HG02981 (cell line): Measurements from ENCODE around the gene PI3.
"Not testable (repeated sequence)": the region's sequence is repeated elsewhere in the genome, so short reads cannot be mapped to it uniquely, and the experiment has no call there.

ENCODE experiments used
- ATAC-seq: cut with Tn5 transposase; IDR thresholded peaks from one replicate; pipeline ENCODE4 v1.9.1; 2021; ENCODE audit warnings: mild to moderate bottlenecking, moderate library complexity; ENCODE audit not compliant: unreplicated experiment

The PI3 gene

DNA sequence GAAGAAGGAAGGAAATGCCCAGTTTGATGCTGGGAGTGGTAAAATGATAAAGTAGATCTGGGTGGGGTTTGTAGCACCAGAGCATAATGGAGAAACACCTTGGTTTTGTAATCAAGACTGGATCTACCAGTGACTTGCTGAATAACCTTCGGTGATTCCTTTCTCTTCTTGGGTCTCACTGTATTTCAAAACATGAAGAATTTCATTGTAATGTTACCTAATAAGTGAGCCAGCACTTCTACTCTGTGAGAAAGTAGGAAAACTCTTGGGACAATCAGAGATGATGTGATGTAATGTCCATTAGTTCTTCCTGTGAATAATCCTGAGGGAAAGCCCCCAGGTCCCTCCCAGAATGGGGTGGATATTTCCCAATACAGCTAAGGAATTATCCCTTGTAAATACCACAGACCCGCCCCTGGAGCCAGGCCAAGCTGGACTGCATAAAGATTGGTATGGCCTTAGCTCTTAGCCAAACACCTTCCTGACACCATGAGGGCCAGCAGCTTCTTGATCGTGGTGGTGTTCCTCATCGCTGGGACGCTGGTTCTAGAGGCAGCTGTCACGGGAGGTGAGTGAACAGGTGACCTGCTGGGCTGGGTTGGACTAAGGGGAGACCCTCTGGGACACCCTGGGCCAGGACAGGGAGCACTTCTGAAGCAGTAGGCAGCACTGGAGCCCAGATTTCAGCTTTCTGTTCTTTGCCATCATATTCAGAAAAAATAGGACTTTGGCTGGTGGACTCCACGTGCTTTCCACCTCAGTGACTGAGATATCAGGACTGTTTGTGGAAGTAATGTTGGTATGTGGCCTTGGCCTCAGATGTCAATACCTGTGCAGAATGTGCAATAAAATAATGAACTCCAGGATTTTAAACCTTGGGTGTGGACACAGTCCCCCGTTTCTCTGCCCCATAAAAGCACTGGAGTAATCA, at the start of gene PI3:
Gene PI3 (plus strand): TSS at position 469 of the 931 bp plus-strand sequence. CDS start 21 bp downstream, at position 490.
- ATAC-seq: no peak

DNA sequence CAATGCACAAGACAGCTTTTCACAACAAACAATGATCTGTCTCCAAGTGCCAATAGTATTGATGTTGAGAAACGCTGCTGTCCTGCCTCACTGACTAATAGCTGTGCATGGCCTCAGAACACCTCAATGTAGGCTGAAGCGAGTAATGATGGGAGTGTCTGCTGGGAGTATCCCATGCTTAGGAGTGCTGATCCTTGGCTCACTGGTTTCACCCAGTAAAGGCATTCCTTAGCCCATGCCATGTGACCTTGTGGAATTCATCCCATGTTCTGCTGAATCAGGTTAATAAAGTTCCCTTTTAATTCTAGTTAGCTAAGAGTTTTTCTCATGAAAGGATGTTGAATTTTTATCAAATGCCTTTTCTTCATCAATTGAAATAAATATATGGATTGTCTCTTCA, 46.6 kb upstream of the PI3 start:
- no peak for ATAC-seq

DNA sequence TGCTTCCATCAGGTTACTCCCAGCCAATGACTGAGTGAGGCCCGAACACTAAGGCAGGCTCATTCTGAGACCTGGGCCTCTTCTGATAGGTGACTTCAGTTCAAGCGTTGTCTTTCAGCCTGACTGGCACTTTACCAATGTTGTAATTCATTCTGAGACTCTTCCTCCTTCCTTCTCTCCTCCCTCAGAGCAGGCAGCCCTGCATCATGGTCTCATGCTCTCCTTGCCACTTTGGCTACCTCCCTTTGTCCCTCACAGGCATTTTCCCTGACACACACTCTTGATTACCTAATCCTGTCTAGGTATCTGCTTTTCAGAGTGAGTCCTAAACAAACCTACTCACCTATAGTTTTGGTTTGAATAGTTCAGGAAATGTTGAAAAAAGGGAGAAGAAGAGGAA, 37.8 kb upstream of the PI3 start:
- no peak for ATAC-seq

GRCh38 chr20:45138561-45139300, 36.0 kb upstream of the PI3 start:
- ATAC-seq: no peak

GRCh38 chr20:45139733-45140375, 34.8 kb upstream of the PI3 start:
- not testable (repeated sequence) for ATAC-seq

- ATAC-seq: no peak
These were observed 33.9 kb upstream of the PI3 start for GRCh38 chr20:45140836-45141235.

GRCh38 chr20:45149062-45149461, 25.6 kb upstream of the PI3 start:
- no peak for ATAC-seq

DNA sequence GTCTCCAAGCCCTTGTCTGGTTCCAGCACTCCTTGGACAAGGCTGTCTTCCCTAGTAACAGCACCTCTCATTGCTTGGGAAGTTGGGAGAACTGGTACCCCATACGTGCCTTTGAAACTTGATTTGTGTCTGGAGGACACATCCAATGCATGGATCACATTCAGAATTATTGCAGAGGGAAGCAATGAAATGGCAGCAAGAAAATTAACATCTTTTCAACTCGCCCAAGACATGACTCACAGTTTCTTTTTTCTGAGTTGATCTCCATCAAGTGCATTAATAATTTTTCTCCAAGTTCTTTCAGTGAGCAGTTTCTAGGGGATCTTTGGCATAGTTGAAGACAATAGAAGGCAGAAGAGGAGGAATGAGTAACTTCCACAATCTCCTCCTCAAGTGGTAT, 22.3 kb upstream of the PI3 start:
- ATAC-seq: no peak

- ATAC-seq: no peak
These were observed 21.6 kb upstream of the PI3 start for GRCh38 chr20:45153147-45153546.

GRCh38 chr20:45153752-45154151, 20.9 kb upstream of the PI3 start:
- ATAC-seq: no peak

DNA sequence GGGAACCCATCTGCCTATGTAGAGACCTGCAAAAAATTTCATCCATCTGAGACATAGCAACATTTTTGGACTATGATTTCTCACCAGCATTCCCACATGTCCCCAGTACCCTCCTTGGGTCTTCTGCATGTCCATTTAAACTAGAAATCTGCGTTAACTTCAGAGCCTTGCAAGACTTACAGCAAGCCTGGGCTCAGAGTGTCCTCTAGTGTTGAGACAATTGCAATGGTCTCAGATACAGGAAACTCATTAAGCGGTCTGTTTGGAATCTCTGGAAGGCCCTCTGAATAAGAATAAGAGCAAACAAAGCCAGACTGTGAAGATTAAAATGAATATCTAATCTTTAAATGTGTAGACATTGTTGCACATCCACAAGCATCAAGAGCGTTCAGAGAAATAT, 20.5 kb upstream of the PI3 start:
- ATAC-seq: no peak

DNA sequence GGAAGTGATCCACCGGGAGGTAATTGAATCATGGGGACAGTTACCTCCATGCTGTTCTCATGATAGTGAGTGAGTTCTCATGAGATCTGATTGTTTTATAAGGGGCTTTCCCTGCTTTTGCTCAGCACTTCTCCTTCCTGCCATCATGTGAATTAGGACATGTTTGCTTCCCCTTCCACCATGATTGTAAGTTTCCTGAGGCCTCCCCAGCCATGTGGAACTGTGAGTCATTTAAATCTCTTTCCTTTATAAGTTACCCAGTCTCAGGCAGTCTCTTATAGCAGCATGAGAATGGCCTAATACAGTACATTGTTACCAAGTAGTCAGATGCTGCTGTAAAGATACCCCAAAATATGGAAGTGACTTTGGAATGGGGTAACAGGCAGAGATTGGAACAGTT, 19.9 kb upstream of the PI3 start:
- ATAC-seq: not testable (repeated sequence)

DNA sequence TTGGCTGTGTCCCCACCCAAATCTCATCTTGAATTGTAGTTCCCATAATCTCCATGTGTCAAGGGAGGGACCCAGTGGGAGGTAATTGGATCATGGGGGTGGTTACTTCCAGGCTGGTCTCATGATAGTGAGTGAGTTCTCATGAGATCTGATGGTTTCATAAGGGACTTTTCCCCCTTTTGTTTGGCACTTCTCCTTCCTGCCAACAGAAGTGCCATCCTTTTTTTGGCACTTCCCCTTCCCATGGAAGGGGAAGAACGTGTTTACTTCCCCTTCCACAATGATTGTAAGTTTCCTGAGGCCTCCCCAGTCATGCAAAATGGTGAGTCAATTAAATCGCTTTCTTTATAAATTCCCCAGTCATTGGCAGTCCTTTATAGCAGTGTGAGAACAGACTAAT, 18.0 kb upstream of the PI3 start:
- no peak for ATAC-seq

DNA sequence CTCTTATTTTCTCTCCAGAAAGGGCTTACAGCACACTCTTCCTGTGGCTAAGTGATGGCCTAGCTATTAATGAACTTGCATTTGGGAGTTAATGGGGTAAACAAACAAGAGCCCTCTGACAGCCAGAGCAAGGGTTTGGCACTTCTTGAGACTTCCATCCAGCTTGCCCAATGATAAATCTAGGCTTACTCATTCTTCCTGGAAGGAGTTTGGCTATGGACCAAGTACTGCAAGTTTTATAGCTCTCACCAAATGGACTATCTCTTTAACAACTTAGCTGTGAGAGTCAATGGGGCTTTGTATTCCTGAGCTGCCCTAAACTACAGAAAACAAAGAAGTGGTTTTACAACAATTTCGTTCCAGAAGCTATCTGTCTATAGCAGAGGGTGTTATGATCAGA, 16.7 kb upstream of the PI3 start:
- no peak for ATAC-seq

DNA sequence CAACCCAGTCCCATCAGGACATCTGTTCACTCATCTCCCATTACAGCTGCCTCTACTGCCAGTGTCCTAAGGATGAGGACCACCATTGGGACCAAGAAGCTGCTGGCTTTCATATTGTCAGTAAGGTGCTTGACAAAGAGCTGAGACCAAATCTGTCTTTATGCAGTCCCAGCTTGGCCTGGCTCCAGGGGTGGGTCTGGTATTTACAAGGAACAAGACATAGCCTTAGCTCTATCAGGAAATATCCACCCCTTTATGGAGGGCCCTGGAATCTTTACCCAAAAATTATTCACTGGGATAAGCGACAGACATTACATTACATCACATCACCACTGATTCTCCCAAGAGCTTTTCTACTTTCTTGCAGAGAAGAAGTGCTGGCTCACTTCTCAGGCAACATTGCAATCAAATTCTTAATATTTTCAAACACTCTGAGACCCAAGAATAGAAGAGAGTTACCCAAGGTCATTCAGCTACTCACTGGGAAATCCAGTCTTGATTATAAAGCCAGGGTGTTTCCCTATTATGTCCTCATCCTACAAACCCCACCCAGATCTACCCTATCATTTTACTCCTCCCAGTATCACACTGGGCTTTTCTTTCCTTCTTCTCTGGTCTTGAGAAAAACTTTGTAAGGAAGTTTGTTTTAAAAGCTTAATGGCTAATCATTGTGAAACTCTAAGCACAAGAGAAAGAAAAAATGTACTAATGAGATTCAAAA, 11.5 kb upstream of the PI3 start:
- no peak for ATAC-seq

GRCh38 chr20:45164906-45165305, 9.8 kb upstream of the PI3 start:
- ATAC-seq: no peak

DNA sequence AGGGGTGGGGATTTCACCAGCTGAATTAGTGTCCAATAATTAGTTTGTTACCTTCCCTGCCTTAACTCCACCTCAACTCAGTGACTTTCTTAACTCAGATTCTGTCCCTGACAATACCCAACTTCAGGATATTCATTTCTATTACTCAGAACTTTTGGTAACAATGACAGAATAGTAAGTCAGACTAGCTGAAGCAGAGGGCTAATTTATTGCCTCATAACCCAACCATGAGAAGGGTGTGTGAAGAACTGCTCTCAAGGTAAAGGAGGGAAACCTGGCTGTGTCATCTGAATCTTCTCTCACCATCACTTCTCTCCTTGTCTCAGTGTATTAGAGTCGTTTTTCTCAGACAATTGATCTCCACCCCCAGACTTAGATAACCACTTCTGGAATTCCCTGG, 1.2 kb upstream of the PI3 start:
- ATAC-seq: no peak

- ATAC-seq: no peak
These were observed 2.0 kb downstream of the PI3 start for GRCh38 chr20:45176526-45177267.

DNA sequence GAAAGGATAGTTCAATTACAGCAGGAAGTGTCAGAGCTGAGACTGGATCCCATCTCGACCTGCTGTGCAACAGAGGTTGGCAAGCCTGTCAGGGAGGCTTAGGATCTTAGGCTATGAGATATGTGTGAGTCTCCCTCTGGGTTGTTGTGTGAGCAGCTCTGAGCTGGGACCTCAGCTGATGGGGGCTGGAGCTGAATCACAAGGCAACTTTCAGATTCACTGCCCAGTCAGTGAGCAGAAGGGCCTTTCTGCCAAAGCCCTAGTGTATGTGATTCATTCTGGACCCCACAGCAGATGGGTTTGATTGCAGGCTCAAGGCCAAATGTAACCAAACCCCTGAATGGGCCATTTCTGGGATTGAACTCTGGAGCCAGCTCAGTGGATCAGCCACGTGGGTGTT, 4.5 kb downstream of the PI3 start:
- no peak for ATAC-seq

DNA sequence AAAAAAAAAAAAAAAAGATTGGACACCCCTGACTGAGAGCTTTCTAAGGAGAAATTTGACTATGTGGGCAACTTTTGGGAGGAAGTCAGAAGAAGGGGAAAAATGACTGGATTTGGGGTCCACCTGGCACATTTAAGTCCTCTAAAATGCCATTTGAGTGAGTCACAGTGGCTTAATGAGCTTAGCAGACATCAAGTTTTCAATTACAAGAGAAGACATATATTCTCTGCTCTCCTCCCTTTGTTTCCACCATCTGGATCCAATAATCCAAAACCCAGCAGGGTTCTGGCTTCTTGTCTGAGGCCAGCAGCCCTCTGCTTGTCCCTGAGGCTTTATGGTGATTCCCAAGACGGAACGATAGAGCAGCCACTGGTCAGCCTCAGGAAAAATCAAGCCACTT, 6.9 kb downstream of the PI3 start:
- no peak for ATAC-seq
